Measurements from ENCODE around the gene SNX4. TPM values are rescaled to one million over a fixed set of nuclear protein-coding genes. Genes with fewer than 3 reads are reported as not detected.
"Not testable (repeated sequence)": the region's sequence is repeated elsewhere in the genome, so short reads cannot be mapped to it uniquely, and the experiment has no call there.

Gene SNX4
- total RNA-seq, 2 donors from 2014 or later, result 17.3 to 23.5 TPM

GRCh38 chr3:125418306-125418705 is 101.7 kb downstream of the SNX4 start:
- DNase-seq (no peak), ATAC-seq (no peak)
- intact Hi-C loops (cut with DNase I), result no loop called here

- ATAC-seq (no peak), DNase-seq (no peak)
- intact Hi-C loops (cut with DNase I), result no loop called here
Measured at GRCh38 chr3:125416235-125416634, 103.8 kb downstream of the SNX4 start.

- ATAC-seq, result no peak
- intact Hi-C loops (cut with DNase I), result no loop called here
- no peak for DNase-seq
Measured at GRCh38 chr3:125414669-125415068, 105.3 kb downstream of the SNX4 start.

- ATAC-seq, result no peak
- intact Hi-C loops (cut with DNase I), result no loop called here
- no peak for DNase-seq
Measured at GRCh38 chr3:125410922-125411321, 109.1 kb downstream of the SNX4 start.

- DNase-seq, result no peak
- intact Hi-C loops (cut with DNase I), result no loop called here
- no peak for ATAC-seq
Measured at GRCh38 chr3:125406070-125406469, 113.9 kb downstream of the SNX4 start.

GRCh38 chr3:125405515-125405914 is 114.5 kb downstream of the SNX4 start:
- intact Hi-C loops (cut with DNase I); ATAC-seq; DNase-seq: not testable (repeated sequence)

- ATAC-seq (no peak), DNase-seq (no peak)
- intact Hi-C loops (cut with DNase I), result no loop called here
Measured at GRCh38 chr3:125403789-125404188, 116.2 kb downstream of the SNX4 start.

GRCh38 chr3:125402639-125403038 is 117.4 kb downstream of the SNX4 start:
- ATAC-seq, result no peak
- intact Hi-C loops (cut with DNase I), result no loop called here

GRCh38 chr3:125401402-125401801 is 118.6 kb downstream of the SNX4 start:
- ATAC-seq (no peak), DNase-seq (no peak)
- intact Hi-C loops (cut with DNase I), result no loop called here

More at GRCh38 chr3:125402639-125403038, 117.4 kb downstream of the SNX4 start:
- no peak for DNase-seq

GRCh38 chr3:125398952-125399351 is 121.0 kb downstream of the SNX4 start:
- DNase-seq (no peak), ATAC-seq (no peak)
- intact Hi-C loops (cut with DNase I), result no loop called here

Other genes with a start within 250 kb of the SNX4 start
- gene ZNF148, start 144.9 kb downstream of the SNX4 start, total RNA-seq, result 10 to 100 TPM; 42.3 to 42.6 TPM
- gene OSBPL11, start 75.3 kb upstream of the SNX4 start, total RNA-seq, result 10 to 100 TPM; 11.2 to 13.1 TPM

Data from left cardiac atrium (tissue), 4 donors.